Parathyroid adenoma (tissue), 2 donors: ENCODE results near the gene NCOA1.
A peak's percentile ranks its signal among the peaks of the same experiment; 100 is the strongest.

Experiments used
- H2AFZ ChIP-seq: fragments of 300-600 bp; sonication (generic); one replicate; pipeline ENCODE4 v1.7.0; 2017; ENCODE audit warnings: antibody characterized with exemption, mild to moderate bottlenecking
- H3K27ac ChIP-seq: fragments of 300-600 bp; sonication (generic); one replicate; pipeline ENCODE4 v1.7.0; 2017
- H3K27me3 ChIP-seq: fragments of 300-600 bp; sonication (generic); one replicate; pipeline ENCODE4 v1.7.0; 2017; ENCODE audit warnings: low read length; ENCODE audit not compliant: control insufficient read depth, insufficient read depth
- H3K36me3 ChIP-seq: fragments of 300-600 bp; sonication (generic); one replicate; pipeline ENCODE4 v1.7.0; 2017; ENCODE audit warnings: low read length; ENCODE audit not compliant: control insufficient read depth, insufficient read depth
- H3K4me1 ChIP-seq: fragments of 300-600 bp; sonication (generic); one replicate; pipeline ENCODE4 v1.7.0; 2017; ENCODE audit warnings: control low read depth
- H3K4me2 ChIP-seq: fragments of 300-600 bp; sonication (generic); one replicate; pipeline ENCODE4 v1.7.0; 2017; ENCODE audit warnings: low read length
- H3K4me3 ChIP-seq: fragments of 300-600 bp; sonication (generic); one replicate; pipeline ENCODE4 v1.7.0; 2017; ENCODE audit warnings: low read depth, low read length
- H3K79me2 ChIP-seq: fragments of 300-600 bp; sonication (generic); one replicate; pipeline ENCODE4 v1.7.0; 2017; ENCODE audit warnings: control low read depth
- H3K9ac ChIP-seq: fragments of 300-600 bp; sonication (generic); one replicate; pipeline ENCODE4 v1.7.0; 2017; ENCODE audit warnings: mild to moderate bottlenecking
- H3K9me3 ChIP-seq: fragments of 300-600 bp; sonication (generic); one replicate; pipeline ENCODE4 v1.7.0; 2017; ENCODE audit warnings: low read length; ENCODE audit not compliant: control insufficient read depth
- CTCF ChIP-seq: fragments of 300-600 bp; sonication (generic); IDR thresholded peaks from one replicate; pipeline ENCODE4 v1.7.0; 2017; ENCODE audit warnings: antibody characterized with exemption, mild to moderate bottlenecking
- donor health status: primary hyperparathyroidism.

NCOA1 gene

DNA sequence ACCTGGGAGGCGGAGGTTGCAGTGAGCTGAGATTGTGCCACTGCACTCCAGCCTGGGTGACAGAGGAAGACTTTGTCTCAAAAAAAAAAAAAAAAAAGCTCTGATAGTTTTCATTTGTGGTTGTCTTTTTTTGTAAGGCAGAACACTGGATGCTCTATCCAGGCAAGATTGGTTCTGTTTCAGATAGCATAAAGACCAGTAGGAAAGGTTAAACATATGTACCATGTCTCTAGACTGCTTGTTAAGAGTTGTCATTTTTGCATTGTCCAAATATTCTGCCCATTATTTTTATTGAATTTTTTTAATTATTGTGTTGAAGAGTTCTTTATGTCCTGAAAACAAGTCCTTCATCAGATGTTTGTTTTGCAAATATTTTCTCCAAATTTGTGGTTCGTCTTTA is 60.0 kb downstream of the NCOA1 start:
- no peak for TF ChIP-seq CTCF
- Histone ChIP-seq H3K27ac (no peak overlapping the region), H3K79me2 (peaks cover 43% of the 10 kb centered on the region), H3K4me1 (no peaks in the 10 kb centered on the region), H3K27me3 (no peaks in the 10 kb centered on the region), H3K4me3 (no peak overlapping the region), H3K36me3 (no peaks in the 10 kb centered on the region), H3K4me2 (no peak overlapping the region), H3K9ac (no peak overlapping the region), H2AFZ (no peak overlapping the region), H3K9me3 (no peaks in the 10 kb centered on the region)

GRCh38 chr2:24552836-24553235 is 61.8 kb downstream of the NCOA1 start:
- no peak for TF ChIP-seq CTCF
- H3K36me3 ChIP-seq, result no peaks in the 10 kb centered on the region
- H3K9ac ChIP-seq, result no peak overlapping the region
- H3K4me3 ChIP-seq, result no peak overlapping the region
- H3K27me3 ChIP-seq, result no peaks in the 10 kb centered on the region
- no peaks in the 10 kb centered on the region for H3K9me3 ChIP-seq
- H3K27ac ChIP-seq, result no peak overlapping the region
- H3K79me2 ChIP-seq, result peaks cover 56% of the 10 kb centered on the region
- H3K4me2 ChIP-seq, result no peak overlapping the region
- H2AFZ ChIP-seq, result no peak overlapping the region
- no peaks in the 10 kb centered on the region for H3K4me1 ChIP-seq

DNA sequence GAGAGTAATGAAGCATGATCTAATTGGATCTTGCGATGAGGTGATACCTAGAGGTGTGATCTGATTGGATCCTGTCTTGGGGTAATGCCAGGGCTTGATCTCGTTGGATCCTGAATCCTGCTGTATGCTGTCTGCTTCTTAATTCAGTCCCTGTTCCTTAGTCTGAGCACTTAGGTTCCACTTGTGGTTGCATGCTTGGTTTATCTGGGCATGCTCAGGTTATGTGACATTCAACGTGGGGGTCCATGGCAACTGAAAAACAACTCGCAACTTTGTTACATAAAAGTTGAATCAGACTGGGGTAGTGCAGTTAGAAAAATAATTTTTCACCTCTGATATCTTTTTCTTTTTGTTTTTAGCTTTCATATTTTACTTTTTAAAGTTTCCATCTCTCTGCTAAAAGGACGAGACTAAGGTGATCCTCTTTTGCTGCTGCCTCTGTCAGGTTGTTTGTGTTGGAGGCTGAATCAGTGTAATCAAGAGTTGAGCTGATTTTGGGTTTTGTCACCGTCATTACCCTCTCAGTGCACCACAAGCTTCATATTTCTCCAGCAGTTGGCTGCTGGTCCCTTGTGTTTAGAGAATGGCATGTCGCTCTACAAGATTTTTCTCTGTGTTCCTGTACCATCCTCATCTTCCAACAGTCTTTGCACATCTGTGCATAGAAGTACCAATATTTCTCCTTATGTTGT is 67.9 kb downstream of the NCOA1 start:
- H3K4me2 ChIP-seq, result no peak overlapping the region
- no peak overlapping the region for H3K27ac ChIP-seq
- H3K36me3 ChIP-seq, result no peaks in the 10 kb centered on the region
- H3K4me3 ChIP-seq, result no peak overlapping the region
- H3K27me3 ChIP-seq, result no peaks in the 10 kb centered on the region
- no peak overlapping the region for H2AFZ ChIP-seq
- no peaks in the 10 kb centered on the region for H3K9me3 ChIP-seq
- no peak for TF ChIP-seq CTCF
- no peak overlapping the region for H3K9ac ChIP-seq
- peaks cover 21% of the 10 kb centered on the region for H3K4me1 ChIP-seq
- H3K79me2 ChIP-seq, result peaks cover 32% of the 10 kb centered on the region

GRCh38 chr2:24559473-24560113 is 68.5 kb downstream of the NCOA1 start:
- TF ChIP-seq CTCF, result no peak
- Histone ChIP-seq H3K36me3 (no peaks in the 10 kb centered on the region), H3K27me3 (no peaks in the 10 kb centered on the region), H3K9me3 (no peaks in the 10 kb centered on the region), H3K27ac (no peak overlapping the region), H3K4me1 (peaks cover 21% of the 10 kb centered on the region), H3K4me2 (peak overlapping the region; percentile 16), H3K9ac (no peak overlapping the region), H2AFZ (no peak overlapping the region), H3K4me3 (no peak overlapping the region), H3K79me2 (peaks cover 28% of the 10 kb centered on the region)

DNA sequence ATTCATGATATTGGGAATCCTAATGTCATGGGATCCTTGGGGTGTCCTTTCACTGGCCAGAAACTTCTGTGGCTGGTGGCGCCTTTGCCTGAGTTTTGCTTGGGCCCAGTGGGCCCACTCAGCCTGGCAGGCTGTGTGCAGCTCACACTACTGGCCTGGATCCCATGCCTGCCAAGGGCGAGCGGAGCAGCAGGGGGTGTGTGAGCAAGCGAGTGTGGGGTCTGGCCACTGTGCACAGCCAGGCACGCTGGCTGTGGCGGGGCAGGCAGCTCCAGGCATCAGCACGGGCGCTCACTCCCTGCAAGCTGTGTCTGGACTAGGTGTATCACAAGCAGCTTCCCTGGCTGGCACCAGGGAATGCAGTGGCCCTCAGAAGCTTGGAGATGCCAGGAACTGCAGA is 74.5 kb downstream of the NCOA1 start:
- Histone ChIP-seq H3K36me3 (no peaks in the 10 kb centered on the region), H3K9me3 (no peaks in the 10 kb centered on the region), H3K79me2 (no peaks in the 10 kb centered on the region), H3K4me1 (peaks cover 13% of the 10 kb centered on the region), H3K9ac (no peak overlapping the region), H3K4me3 (no peak overlapping the region), H3K27me3 (no peaks in the 10 kb centered on the region), H3K27ac (no peak overlapping the region), H3K4me2 (no peak overlapping the region), H2AFZ (no peak overlapping the region)
- no peak for TF ChIP-seq CTCF
